Mucosa of descending colon (tissue), 3 donors: ENCODE results near the gene SYNJ1. TPM values are rescaled to one million over a fixed set of nuclear protein-coding genes. Genes with fewer than 3 reads are reported as not detected.
"Not testable (repeated sequence)": the region's sequence is repeated elsewhere in the genome, so short reads cannot be mapped to it uniquely, and the experiment has no call there.

ENCODE experiments used
- ATAC-seq: fragments of 200-7000 bp; cut with Tn5 transposase; one replicate; pipeline ENCODE4 v1.9.1; 2020; ENCODE audit warnings: mild to moderate bottlenecking, moderate library complexity
- DNase-seq, 3 donors: peaks; one replicate each; pipeline ENCODE4 v3.0.0-alpha.2; 2020
- H3K36me3 ChIP-seq: fragments of 200-600 bp; one replicate; pipeline ENCODE4 v1.8.0; 2021; ENCODE audit warnings: low read depth, mild to moderate bottlenecking
- H3K4me1 ChIP-seq: fragments of 200-600 bp; one replicate; pipeline ENCODE4 v1.8.0; 2021; ENCODE audit warnings: low read depth, mild to moderate bottlenecking
- H3K4me3 ChIP-seq: fragments of 200-600 bp; one replicate; pipeline ENCODE4 v1.8.0; 2021; ENCODE audit warnings: mild to moderate bottlenecking
- H3K9me3 ChIP-seq: fragments of 200-600 bp; one replicate; pipeline ENCODE4 v1.8.0; 2021; ENCODE audit warnings: mild to moderate bottlenecking
- CTCF ChIP-seq: fragments of 200-600 bp; IDR thresholded peaks from one replicate; pipeline ENCODE4 v1.8.0; 2022; ENCODE audit warnings: antibody characterized with exemption, mild to moderate bottlenecking
- intact Hi-C, 2 donors: fragments of 100-400 bp; cut with DNase I in 1 of 2; cut with micrococcal nuclease in 1 of 2; formaldehyde crosslinking; loops; one replicate each; pipeline versions ENCODE4 v1.11.0 to v1.11.1; 2022; cut with DNase I, micrococcal nuclease
- long read RNA-seq, 2 donors: library from polyadenylated mRNA; unstranded; transcript quantifications; one replicate each; pipeline ENCODE4 v2.0.0, GENCODE V29; 2019 to 2021
- total RNA-seq, 3 donors: library from RNA; stranded (reverse); fragmentation: NEBNext Ultra II Directional in 2 of 3; extraction: Animal tissue kit (Norgen Biotek cat#: 25700) in 2 of 3; gene quantifications; one replicate each; pipeline versions ENCODE4 v1.2.1 to v1.2.4, GENCODE V29; 2021 to 2023
- donor health status: DM: no; HTN: no; CAD: no; lungs with moderate emphysema.
- donor health status: DM: no; HTN: no; CAD: no.
- donor health status: DM: no; HTN: yes; CAD: no.

SYNJ1 gene
- 10 to 100 TPM; 13.2 to 21.1 (median 16.8) TPM for total RNA-seq
- long read RNA-seq, donor 1, partial matches to known transcripts, result 4 of 5 reads
- long read RNA-seq, donor 1, other reads (novel, unspliced or antisense), result 1 of 5 reads
- long read RNA-seq, donor 2, partial matches to known transcripts, result 3 of 3 reads
- long read RNA-seq, donor 2, other reads (novel, unspliced or antisense), result 0 of 3 reads

GRCh38 chr21:32727687-32728455 lies at the start of gene SYNJ1:
SYNJ1 (minus strand) TSS chr21:32728013; CDS start chr21:32726895, 1,118 bp downstream.
- Histone ChIP-seq H3K36me3 (no peaks in the 10 kb centered on the region), H3K9me3 (no peaks in the 10 kb centered on the region), H3K4me1 (peaks cover 7% of the 10 kb centered on the region), H3K4me3 (peak within 1 kb of the TSS; percentile 88)
- ATAC-seq (peak; percentile 98), DNase-seq (peak; percentile 96 to 98 (median 98))
- no peak for TF ChIP-seq CTCF
- intact Hi-C loops, result no loop called here

- no peaks in the 10 kb centered on the region for H3K36me3 ChIP-seq
- no peak overlapping the region for H3K4me3 ChIP-seq
- intact Hi-C loops, result no loop called here
- H3K4me1 ChIP-seq, result peaks cover 6% of the 10 kb centered on the region
- no peak for TF ChIP-seq CTCF
- ATAC-seq, result no peak
- DNase-seq, result no peak
- H3K9me3 ChIP-seq, result no peaks in the 10 kb centered on the region
Measured at GRCh38 chr21:32777269-32777668, 49.5 kb upstream of the SYNJ1 start.

- no peak for DNase-seq
- no peak for TF ChIP-seq CTCF
- H3K4me1 ChIP-seq, result peaks cover 6% of the 10 kb centered on the region
- no peaks in the 10 kb centered on the region for H3K9me3 ChIP-seq
- intact Hi-C loops, result no loop called here
- no peak overlapping the region for H3K4me3 ChIP-seq
- no peaks in the 10 kb centered on the region for H3K36me3 ChIP-seq
- no peak for ATAC-seq
Measured at GRCh38 chr21:32776743-32777142, 48.9 kb upstream of the SYNJ1 start.

- ATAC-seq, H3K4me3 ChIP-seq, H3K9me3 ChIP-seq, DNase-seq, intact Hi-C loops, H3K36me3 ChIP-seq: not testable (repeated sequence)
- peaks cover 22% of the 10 kb centered on the region for H3K4me1 ChIP-seq
Measured at GRCh38 chr21:32773048-32773344, 45.2 kb upstream of the SYNJ1 start.

- peak; percentile 39 for ATAC-seq
- H3K4me3 ChIP-seq, result no peak overlapping the region
- H3K4me1 ChIP-seq, result peaks cover 22% of the 10 kb centered on the region
- TF ChIP-seq CTCF, result no peak
- no peaks in the 10 kb centered on the region for H3K9me3 ChIP-seq
- peak; percentile 55 to 70 (median 56) for DNase-seq
- intact Hi-C loops, result no loop called here
- no peaks in the 10 kb centered on the region for H3K36me3 ChIP-seq
Measured at GRCh38 chr21:32772281-32773047, 44.7 kb upstream of the SYNJ1 start.
